Measurements from ENCODE around the gene GCSAM. TPM values are rescaled to one million over a fixed set of nuclear protein-coding genes. Genes with fewer than 3 reads are reported as not detected.

Gene GCSAM
- total RNA-seq, 1 donor from 2014 or later, result not detected

DNA sequence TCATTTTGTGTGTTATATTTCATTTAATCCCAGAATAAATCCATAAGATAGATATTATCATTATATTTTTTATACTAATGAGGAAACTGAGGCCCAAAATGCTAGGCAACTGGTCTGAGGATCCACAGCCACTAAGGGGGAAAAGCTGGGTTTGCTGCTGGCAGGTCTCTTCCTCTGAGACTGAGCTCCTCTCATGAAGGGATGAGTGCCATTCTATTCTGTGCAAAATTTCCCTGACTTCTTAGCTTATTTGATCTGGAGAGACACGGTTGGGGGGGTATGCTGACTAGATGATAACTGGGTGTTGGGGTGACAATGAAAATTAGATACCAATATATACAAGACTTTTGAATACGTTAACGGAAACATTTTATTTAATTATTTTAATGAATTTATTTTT lies 1.9 kb downstream of the GCSAM start:
- DNase-seq (ENCODE audit: missing footprints) (no peak), ATAC-seq (no peak)
- intact Hi-C loops (cut with DNase I), result no loop called here

DNA sequence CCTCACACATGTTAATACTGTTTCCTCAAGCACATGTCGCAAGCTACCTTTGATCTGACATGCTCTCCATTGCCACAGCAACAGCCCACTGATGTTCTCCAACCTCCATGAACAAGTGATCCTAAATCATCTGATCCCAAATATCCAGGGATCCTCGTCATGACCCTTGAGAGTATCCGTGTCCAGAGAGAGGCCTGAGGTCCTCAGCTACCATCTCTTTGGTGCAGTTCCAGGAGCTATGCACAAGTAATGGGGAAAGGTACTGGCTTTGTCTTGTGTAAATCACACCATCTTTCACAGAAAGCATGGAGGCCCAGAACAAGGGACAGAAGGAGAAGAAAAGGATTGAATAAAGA lies 2.4 kb downstream of the GCSAM start:
- ATAC-seq (no peak), DNase-seq (ENCODE audit: missing footprints) (no peak)
- intact Hi-C loops (cut with DNase I), result no loop called here

DNA sequence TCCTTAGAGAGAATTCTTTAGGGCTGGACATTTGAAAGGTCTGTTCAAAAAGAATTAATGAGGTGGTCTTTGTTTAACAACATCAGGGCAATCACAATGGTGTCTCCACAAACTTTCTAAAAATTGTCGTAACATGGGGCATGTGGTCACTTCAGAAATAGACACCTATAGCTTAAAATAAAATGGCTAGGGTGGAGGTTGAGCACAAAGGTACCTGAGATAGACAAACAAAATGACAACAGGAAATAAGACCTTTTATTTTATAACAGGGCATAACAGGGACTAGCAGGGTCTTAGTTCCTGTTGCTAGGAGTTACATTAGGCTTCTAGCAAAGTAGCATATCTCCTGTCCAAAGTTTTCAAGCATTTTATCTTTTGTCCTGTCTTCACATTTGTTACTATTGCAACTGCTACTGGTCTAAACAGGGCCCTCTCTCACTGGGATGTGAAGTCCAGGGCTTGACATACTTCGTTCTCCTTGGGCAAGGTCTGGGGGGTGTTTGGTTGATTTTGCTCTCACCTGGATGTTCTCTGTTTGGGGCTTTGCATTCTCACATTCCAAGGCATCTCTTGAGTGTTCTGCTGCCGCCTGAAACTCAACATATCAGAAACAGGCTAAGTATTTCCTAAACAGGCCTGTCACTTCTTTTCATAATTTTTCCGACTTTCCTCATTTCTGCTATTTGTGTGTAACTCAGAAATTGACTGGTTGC lies 3.0 kb downstream of the GCSAM start:
- intact Hi-C loops (cut with DNase I), result no loop called here
- ATAC-seq (no peak), DNase-seq (ENCODE audit: missing footprints) (no peak)

DNA sequence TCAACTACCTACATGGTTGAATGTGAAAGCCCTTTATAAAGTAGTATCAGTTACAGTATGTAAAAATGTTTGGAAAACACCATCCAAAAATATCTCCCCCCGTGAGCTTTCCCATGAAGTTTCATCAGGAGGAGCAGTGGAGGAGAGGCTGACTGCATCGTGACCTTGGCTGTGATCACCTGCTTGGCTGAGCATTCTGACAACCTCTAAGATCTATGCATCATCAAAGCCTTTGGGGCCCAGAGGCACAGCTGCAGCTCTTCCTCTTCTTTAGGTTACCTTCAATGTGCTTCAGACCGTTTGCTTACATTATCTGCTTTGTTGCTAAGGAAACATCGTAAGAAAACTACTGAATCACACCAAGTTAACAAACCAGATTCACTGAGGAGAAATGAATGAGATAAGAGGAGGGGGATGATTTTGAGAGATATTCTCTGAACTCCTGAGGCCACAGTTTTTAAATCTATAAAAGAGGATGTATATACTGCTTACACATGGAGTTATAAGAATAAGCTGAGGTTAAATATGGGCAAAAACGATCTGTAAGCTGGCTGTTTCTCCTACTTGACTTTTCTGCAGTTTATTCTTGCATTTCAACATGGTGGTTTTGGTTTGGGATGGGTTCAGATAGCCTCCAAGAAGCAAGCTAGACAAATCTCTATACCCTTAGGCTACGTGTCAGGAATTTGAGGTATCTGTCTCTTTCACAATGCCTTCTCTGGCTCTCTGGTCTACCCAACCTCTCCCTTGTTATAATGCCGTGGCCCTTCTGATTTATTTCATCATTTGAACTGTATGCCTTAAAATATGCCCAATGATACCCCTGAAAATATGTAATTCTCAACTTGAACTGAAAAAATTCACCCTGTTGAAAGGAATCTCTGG lies 4.0 kb downstream of the GCSAM start:
- no peak for ATAC-seq
- intact Hi-C loops (cut with DNase I), result no loop called here
- DNase-seq (ENCODE audit: missing footprints), result no peak

DNA sequence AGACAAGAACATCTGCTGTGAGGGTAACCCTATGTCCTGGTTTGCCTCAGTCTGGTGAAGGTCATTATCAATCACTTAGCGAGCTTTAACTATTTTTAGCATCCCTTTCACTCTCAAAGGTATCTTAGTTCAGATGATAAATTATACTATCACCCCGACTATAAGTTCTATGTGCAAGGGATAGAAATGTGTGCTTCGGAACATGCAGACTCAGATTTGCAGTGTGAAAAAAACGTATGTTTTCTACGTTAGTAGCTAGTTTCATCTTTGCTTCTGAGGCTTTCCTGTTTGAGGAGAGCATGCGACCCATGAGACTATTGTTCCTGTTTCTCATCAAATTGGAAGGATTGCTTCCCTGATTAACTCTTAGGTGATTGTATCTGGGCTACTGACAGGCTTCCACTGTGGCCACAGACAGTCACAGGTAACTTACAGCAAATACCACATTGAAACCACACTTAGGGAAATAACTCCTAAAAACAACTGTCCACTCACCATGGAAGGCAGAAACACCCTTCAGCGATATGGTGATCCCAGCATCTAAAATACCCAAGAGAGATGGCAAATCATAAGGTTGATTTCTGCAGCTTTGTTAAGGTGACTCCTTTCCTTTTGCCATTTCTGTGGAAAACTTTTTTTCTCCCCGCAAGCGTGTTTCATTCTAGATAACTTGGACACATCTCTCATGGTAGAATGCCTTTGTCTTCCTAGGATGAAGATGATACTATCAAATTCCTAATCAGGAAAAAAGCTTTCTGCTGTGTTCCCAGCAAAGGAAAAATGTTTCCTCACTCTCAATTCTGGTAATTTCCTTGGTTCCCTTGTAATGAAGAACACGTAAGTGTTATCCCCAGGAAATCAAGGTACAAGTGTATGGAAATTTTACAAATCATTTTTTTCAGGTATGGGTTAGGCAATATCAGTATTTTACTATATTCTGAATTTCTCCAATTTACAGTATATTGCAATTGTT lies 5.2 kb downstream of the GCSAM start:
- no peak for ATAC-seq
- intact Hi-C loops (cut with DNase I), result no loop called here

DNA sequence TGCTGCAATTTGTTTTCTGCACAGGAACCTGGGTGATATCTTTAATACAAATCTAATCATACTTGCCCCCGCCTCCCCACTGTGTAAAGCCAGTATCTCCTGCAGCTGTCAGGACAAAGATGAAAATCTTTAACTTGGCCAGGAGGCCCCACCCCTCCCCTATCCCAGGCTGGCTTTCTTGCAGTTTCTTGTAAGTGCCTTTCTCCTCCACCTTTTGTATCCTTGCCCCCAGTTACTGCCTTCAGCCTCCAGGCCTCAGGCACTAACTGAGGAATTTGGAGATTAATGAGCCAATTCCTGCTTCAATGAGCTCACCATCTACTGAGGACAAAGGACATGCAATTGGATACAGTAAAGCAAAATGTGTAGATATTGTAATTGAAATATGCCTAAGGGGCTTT lies 6.5 kb downstream of the GCSAM start:
- DNase-seq (ENCODE audit: missing footprints) (no peak), ATAC-seq (no peak)
- intact Hi-C loops (cut with DNase I), result no loop called here

More for the DNA sequence above, 5.2 kb downstream of the GCSAM start:
- DNase-seq (ENCODE audit: missing footprints), result no peak

DNA sequence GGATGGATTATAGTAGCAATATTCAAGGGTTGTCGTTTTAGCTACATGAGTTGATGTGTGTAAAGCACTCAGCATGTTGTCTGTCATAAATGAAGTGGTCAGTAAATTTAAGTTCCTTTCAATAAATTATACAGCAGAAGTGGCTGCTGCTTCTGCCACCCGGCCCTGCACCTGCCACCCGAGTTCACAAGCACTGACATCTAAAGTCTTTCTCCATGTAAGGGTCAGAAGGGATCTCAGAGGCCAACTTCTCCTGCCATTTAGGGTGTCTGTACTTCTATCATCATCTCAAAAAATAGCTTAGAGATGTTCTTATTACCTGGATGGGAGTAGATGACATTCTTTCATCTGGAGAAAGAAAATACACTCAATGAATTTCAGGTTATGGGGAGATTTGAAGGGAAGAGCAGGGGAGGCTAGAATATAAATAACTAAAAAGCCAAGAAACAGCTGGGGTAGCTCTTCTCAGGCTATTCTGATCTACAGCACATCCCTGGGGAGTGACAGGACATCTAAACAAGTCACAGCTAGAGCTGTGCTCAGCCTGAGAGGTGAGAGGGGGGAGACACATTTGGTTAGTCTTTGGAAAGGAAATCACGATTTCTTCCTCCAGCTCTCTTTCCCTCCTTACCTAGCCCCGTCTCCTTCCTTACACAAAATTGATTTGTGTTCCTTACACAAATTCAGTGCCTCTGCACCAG lies 8.0 kb downstream of the GCSAM start:
- intact Hi-C loops (cut with DNase I), result no loop called here
- no peak for DNase-seq (ENCODE audit: missing footprints)
- ATAC-seq, result no peak

DNA sequence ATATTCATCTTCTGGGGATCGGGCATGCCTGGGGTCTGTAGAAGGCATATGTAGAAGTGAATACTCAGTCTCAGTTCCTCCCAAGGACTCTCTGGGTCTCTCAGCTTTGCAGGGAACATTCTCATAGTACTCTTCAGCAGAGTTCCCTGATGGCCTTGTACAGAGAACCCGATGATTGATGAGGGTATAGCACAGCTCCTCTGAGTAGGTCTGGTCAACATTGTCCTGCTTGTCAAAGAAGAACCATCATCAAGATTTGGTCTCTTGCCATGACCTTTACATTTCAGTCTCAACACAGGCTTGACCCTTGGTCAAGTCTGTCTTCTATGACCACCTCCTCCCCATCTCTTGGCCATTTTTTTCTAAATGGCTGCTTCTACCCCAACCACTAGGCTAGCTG lies 9.5 kb downstream of the GCSAM start:
- ATAC-seq (no peak), DNase-seq (ENCODE audit: missing footprints) (no peak)
- intact Hi-C loops (cut with DNase I), result no loop called here

DNA sequence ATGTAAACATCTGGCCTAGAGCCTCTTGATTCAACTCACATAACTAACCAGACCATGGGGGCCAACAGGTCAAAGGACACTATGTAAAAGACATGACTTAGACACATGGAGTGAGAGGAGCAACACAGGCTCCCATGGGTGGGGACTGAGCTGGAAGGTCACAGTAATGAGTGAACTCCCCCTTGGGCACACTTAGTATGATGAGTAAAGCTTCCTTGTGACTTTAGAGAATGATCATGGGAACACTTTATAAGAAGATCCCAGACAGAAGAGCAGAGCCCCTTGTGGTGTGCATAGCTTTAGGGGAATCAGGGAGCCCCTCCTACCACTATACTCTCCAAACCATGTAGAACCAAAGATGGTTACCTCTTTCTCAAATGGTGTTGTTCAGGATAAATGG lies 10.2 kb downstream of the GCSAM start:
- intact Hi-C loops (cut with DNase I), result no loop called here
- no peak for ATAC-seq

DNA sequence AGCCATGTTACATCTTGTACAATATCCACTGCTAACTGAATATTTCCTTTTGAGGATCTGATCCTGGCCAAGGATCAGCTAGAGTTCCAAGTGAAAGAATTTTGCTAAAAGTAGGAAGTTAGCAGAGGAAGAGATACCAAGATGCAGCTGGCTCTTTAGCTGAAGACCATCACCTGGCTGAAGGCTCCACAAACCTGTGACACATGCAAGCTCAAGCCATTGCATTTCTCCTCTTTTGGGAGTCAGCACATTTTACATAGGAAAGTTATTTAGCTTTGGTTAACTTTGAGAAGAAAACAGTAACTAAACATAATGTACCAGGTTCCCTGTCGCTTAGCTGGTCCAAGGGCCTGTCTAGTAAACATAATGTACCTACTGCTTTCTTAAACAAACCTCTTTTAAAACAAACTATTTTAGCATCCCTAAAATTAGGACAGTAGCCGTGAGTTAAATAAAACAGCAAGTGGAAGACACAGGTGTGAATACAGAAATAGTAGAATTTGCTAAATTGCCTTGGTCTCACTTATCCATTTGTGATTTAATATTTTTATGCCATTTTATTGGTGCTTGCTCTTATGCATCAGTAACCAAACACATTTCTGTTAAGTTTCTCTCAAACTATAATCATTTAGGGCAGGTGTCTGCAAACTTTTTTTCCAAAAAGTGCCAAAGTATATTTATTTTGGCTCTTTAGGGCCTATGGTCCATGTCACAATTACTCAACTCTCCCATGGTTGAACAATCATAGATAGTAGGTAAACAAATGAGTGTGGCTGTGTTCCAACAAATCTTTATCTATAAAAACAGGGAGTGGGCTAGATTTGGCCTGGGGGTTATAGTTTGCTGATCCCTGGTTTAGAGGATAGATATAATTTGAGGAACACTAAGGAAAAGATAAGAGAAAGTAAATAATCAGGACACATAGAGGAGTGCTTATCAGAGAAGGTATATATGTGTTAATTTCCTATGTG lies 11.2 kb downstream of the GCSAM start:
- DNase-seq (ENCODE audit: missing footprints) (no peak), ATAC-seq (no peak)
- intact Hi-C loops (cut with DNase I), result no loop called here

More for the DNA sequence above, 10.2 kb downstream of the GCSAM start:
- DNase-seq (ENCODE audit: missing footprints), result no peak

DNA sequence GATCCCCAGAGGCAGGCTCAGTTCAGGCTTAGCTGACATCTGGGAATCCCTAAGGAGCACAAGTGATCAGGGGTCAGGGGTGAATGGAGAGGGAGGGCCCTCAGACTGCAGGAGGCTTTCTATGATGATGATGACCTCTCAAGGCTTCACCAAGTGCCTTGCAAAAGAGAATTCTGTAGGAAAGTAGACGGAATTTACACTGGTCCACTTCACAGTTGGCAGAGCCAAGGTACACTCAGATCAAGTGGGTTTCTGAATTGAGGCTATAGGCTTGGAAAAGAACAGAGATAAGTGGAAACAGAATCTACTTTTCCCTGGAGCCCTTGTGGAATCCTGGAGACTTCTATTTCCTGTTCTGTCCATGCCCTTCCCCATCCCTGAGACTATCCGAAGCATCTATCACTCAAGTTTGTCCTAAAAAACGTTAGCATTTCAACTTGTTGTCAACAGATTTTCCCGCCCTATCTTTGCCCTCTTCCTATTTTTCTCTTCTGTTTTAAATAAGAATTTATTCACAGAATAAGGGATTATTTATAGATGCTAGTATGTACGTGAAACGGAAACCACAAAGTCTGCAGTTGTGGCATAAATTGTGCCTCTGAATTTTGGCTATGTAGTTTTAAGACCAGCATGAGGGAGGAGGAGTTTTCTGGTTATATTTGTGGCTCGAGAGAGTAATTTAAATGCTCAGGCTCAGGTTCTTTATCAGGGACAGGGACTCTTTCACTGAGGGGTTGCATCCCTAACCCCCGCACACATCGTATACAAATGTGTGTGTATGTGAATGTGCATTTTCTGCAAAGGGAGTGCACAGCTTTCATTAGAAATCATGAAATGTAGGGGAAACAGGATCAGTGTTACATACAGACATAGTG lies 12.8 kb downstream of the GCSAM start:
- no peak for ATAC-seq
- intact Hi-C loops (cut with DNase I), result no loop called here
- no peak for DNase-seq (ENCODE audit: missing footprints)

DNA sequence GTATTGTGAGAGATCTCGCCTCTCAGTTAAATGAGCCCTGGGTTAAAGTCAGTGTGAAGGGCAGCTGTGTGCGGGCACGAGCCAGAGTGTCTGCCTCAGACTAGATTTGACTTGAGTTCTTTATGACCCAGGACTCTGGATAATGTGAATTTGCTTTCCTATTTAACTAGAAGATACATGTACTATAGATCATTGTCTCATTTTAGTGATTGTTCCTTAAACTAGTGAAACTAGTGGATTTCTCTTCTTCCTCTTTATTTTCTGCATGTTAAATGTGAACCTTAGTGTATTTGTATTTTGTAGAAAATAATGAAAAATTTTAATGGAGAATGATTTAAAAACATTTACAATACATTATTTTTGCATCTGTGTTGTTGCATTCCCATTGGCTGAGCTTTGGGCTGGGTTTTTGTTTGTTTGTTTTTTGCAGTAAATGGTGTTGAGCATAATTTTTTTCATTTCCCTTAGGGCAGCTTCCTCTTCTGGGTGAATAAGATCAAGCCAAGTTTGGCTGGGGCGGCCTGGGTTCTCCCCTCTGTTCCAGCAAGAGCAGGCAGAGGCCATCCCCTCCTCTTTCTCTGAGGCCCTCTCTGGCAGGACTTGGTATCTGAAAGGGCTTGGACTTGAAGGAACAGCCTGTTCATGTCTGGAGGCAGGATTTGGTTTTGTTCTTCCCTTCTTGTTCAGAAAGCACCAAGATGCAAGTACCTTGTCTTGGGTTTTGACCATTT lies 15.0 kb downstream of the GCSAM start:
- ATAC-seq (no peak), DNase-seq (ENCODE audit: missing footprints) (no peak)
- intact Hi-C loops (cut with DNase I), result no loop called here

DNA sequence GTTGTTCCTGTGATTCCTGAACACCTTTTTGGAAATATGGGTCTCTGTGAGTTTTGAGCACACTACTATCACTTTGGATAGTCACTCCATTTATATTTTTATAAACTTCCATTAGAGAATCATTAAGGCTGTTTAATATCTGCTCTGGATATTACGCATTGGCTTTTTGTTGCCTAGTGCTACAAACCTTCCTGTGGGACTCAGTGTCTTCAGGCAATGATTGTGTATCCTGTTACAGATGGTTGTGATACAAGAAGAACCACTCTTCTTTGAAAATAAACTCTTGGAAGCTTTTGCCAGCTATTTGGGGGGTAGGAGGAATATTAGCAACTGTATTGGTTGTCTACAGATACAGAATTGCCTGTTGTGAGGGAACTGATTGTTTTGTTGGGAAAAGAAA lies 15.6 kb downstream of the GCSAM start:
- no peak for DNase-seq (ENCODE audit: missing footprints)
- ATAC-seq, result no peak
- intact Hi-C loops (cut with DNase I), result no loop called here

DNA sequence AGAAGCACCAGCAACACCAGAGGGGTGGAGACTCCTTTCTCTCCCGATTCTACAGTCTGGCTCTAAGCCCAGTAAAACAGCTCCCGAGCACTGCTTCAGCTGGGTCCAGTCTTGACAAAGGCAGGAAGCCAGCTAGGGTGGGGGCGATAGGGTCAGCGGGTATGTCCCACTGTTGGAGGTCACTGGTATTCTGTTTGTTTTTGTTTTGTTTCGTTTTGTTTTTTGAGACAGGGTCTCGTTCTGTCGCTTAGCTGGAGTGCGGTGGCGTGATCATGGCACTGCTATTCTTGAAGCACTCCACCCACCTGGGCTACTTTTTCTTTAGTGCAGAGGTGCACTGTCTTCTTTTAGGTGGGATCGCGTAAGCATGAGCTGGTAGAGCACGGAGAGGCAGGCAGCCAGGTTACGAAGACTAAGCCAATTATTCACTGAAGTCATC lies 16.3 kb downstream of the GCSAM start:
- DNase-seq (ENCODE audit: missing footprints), result no peak
- peak; percentile 26 for ATAC-seq
- intact Hi-C loops (cut with DNase I), result no loop called here

DNA sequence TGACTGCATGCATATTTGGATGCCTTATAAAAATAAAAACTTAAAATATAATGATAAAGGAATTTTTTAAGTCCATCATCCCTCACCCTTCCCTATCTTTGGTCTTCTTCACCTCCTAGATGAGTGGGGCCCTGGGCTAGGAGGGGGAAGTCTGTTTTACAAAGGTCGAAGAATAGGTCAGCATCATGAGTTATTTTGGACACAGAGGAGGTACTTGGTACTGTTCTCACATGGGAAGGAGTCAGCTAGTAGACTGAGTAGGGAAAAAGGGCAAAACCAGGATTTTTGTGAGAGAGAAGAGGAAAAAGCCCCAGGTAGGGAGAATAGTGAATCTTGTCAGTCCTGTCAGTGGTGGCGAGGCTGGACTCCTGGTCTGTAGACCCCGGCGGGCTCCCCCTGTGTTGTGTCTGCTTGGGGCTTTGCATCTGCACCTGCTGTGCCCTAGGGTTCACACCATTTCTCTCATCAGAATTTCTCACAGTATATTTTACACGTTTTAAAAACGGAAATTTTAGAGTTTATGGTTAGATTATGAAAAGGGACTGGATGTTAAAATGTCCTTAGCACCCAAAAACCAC lies 17.2 kb downstream of the GCSAM start:
- DNase-seq (ENCODE audit: missing footprints) (no peak), ATAC-seq (no peak)
- intact Hi-C loops (cut with DNase I), result no loop called here

All from Right ventricle myocardium inferior (tissue), 1 donor.